Measurements from ENCODE around the gene LPIN3. TPM values are rescaled to one million over a fixed set of nuclear protein-coding genes. Genes with fewer than 3 reads are reported as not detected.

The LPIN3 gene
- total RNA-seq, 1 donor from 2014 or later: 2.8 TPM

GRCh38 chr20:41371371-41371770 lies 30.8 kb downstream of the LPIN3 start:
- Mint-ChIP-seq H3K4me1 (peaks cover 28% of the 10 kb centered on the region), H3K9me3 (peaks cover 13% of the 10 kb centered on the region), H3K27ac (no peak overlapping the region), H3K4me3 (peak overlapping the region; percentile 9), H3K27me3 (ENCODE audit: insufficient read depth, low read depth) (peaks cover 29% of the 10 kb centered on the region), H3K36me3 (no peaks in the 10 kb centered on the region)
- Histone ChIP-seq H2AFZ (replicated peaks) (no peak overlapping the region), H3K4me1 (peaks cover 15% of the 10 kb centered on the region), H3K9ac (no peak overlapping the region), H3K9me3 (ENCODE audit: low read depth) (no peaks in the 10 kb centered on the region), H3K27ac (no peak overlapping the region), H3K27me3 (peaks cover 36% of the 10 kb centered on the region), H3F3A (ENCODE audit: low read depth) (peaks cover 12% of the 10 kb centered on the region), H4K20me1 (ENCODE audit: low read depth) (no peaks in the 10 kb centered on the region), H3K36me3 (no peaks in the 10 kb centered on the region), H3K79me2 (ENCODE audit: low read depth) (no peaks in the 10 kb centered on the region), H3K4me3 (no peak overlapping the region), H3K4me2 (no peak overlapping the region)
- TF ChIP-seq CTCF (IDR thresholded peaks at IDR 0.05) (no peak), EZH2 (IDR thresholded peaks at IDR 0.05) (no peak), EZH2phosphoT487 (IDR thresholded peaks at IDR 0.05) (no peak)
- no peak for DNase-seq (ENCODE audit: low spot score)

GRCh38 chr20:41373251-41373783 lies 32.7 kb downstream of the LPIN3 start:
- Mint-ChIP-seq H3K36me3 (no peaks in the 10 kb centered on the region), H3K27me3 (ENCODE audit: insufficient read depth, low read depth) (peaks cover 26% of the 10 kb centered on the region), H3K27ac (peak overlapping the region; percentile 44), H3K4me1 (peaks cover 21% of the 10 kb centered on the region), H3K4me3 (peak overlapping the region; percentile 49), H3K9me3 (peaks cover 13% of the 10 kb centered on the region)
- H3K4me2 ChIP-seq: no peak overlapping the region
- H3K4me3 ChIP-seq: no peak overlapping the region
- H3F3A ChIP-seq (ENCODE audit: low read depth): no peaks in the 10 kb centered on the region
- no peak overlapping the region for H3K27ac ChIP-seq
- DNase-seq (ENCODE audit: low spot score): no peak
- TF ChIP-seq CTCF (IDR thresholded peaks at IDR 0.05) (no peak), EZH2phosphoT487 (IDR thresholded peaks at IDR 0.05) (no peak), EZH2 (IDR thresholded peaks at IDR 0.05) (no peak)
- no peak overlapping the region for H2AFZ ChIP-seq (replicated peaks)
- H3K36me3 ChIP-seq: no peaks in the 10 kb centered on the region
- H3K9me3 ChIP-seq (ENCODE audit: low read depth): no peaks in the 10 kb centered on the region
- peaks cover 17% of the 10 kb centered on the region for H3K27me3 ChIP-seq
- peaks cover 6% of the 10 kb centered on the region for H3K4me1 ChIP-seq
- no peaks in the 10 kb centered on the region for H3K79me2 ChIP-seq (ENCODE audit: low read depth)
- H4K20me1 ChIP-seq (ENCODE audit: low read depth): no peaks in the 10 kb centered on the region
- H3K9ac ChIP-seq: no peak overlapping the region

DNA sequence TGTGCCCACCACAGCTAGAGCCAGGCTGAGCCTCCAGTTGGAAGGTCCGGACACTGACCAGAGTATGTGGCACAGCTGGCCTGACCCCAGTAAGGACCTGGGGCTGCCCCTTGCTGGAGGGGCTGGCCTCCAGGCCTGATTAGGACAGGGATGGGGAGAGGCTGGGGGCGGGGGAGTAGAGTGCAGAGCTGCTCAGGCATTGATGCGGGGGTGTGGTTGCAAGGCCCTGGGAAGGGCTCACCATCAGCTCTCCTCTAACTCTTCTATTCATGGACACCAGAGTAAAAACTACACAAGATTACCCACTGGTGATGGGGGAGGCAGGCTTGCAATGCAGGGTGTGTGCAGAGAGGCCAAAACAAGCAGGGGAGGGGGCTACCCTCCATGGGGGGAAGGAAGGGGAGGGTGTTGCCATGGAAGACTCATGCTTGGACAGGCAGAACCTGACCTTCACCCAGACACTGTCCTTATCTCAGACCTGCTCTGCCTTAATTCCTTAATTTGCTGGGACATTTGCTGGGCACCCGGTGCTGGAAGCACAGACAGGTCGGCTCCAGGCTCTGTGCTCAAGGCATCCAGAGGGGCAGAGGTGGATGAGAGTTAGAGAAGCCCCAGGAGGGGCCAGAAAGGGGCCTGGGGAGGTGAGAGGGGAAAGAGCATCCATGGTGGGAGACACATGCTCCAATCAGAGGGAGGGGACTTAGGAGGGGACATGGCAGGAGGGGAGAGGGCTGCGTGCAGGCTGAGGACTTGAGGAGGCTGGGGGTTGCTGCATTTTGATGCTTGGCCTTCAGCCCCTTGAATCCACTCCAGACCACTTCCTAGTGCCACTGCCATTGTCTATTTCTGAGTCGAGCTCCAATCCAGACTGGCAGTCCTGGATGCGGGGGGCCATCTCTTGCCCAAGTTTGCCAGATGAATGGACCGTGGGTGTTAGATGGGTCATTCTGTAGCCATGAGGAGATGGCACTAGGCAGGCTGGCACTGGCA lies 33.6 kb downstream of the LPIN3 start:
- Mint-ChIP-seq H3K27me3 (ENCODE audit: insufficient read depth, low read depth) (peaks cover 26% of the 10 kb centered on the region), H3K36me3 (no peaks in the 10 kb centered on the region)
- no peak overlapping the region for H3K4me2 ChIP-seq

More for the DNA sequence above, 33.6 kb downstream of the LPIN3 start:
- Mint-ChIP-seq H3K9me3 (peaks cover 13% of the 10 kb centered on the region), H3K4me1 (peaks cover 21% of the 10 kb centered on the region), H3K27ac (peak overlapping the region; percentile 44), H3K4me3 (peak overlapping the region; percentile 49)
- Histone ChIP-seq H3K27ac (no peak overlapping the region), H3K79me2 (ENCODE audit: low read depth) (no peaks in the 10 kb centered on the region), H3K9me3 (ENCODE audit: low read depth) (no peaks in the 10 kb centered on the region), H3K36me3 (no peaks in the 10 kb centered on the region), H3K4me1 (peaks cover 6% of the 10 kb centered on the region), H4K20me1 (ENCODE audit: low read depth) (no peaks in the 10 kb centered on the region), H3K9ac (no peak overlapping the region), H3K4me3 (no peak overlapping the region), H3F3A (ENCODE audit: low read depth) (no peaks in the 10 kb centered on the region), H2AFZ (replicated peaks) (no peak overlapping the region), H3K27me3 (peaks cover 8% of the 10 kb centered on the region)
- DNase-seq (ENCODE audit: low spot score): no peak
- TF ChIP-seq CTCF (IDR thresholded peaks at IDR 0.05) (no peak), EZH2 (IDR thresholded peaks at IDR 0.05) (no peak), EZH2phosphoT487 (IDR thresholded peaks at IDR 0.05) (no peak)
